Measurements from ENCODE around the gene CENPV.
A peak's percentile ranks its signal among the peaks of the same experiment; 100 is the strongest.
"Not testable (repeated sequence)": the region's sequence is repeated elsewhere in the genome, so short reads cannot be mapped to it uniquely, and the experiment has no call there.

The CENPV gene

DNA sequence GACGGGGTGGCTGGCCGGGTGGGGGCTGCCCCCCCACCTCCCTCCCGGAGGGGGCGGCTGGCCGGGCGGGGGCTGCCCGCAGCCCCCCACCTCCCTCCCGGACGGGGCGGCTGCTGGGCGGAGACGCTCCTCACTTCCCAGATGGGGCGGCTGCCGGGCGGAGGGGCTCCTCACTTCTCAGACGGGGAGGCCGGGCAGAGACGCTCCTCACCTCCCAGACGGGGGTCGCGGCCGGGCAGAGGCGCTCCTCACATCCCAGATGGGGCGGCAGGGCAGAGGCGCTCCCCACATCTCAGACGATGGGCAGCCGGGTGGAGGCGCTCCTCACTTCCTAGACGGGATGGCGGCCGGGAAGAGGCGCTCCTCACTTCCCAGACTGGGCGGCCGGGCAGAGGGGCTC lies 41.2 kb downstream of the CENPV start:
- not testable (repeated sequence) for H4K8ac ChIP-seq (ENCODE audit: low read length); H3K4ac ChIP-seq (ENCODE audit: low read depth in 1 of 2, low read length in 2 of 2); DNase-seq; H2BK15ac ChIP-seq (ENCODE audit: low read depth, poor library complexity, severe bottlenecking); H3K9me3 ChIP-seq (ENCODE audit: control insufficient read depth, low read length); H3K9ac ChIP-seq (ENCODE audit: low read length); H2AFZ ChIP-seq (ENCODE audit: low read depth, low read length); H4K91ac ChIP-seq (ENCODE audit: low read length); H3K79me1 ChIP-seq (replicated peaks; ENCODE audit: low read length, poor library complexity, severe bottlenecking); H3K23ac ChIP-seq (ENCODE audit: low read length in 2 of 2); H3K4me2 ChIP-seq (ENCODE audit: low read length, poor library complexity, severe bottlenecking); H3K27ac ChIP-seq (ENCODE audit: low read length, poor library complexity, severe bottlenecking); H2BK12ac ChIP-seq (ENCODE audit: low read length in 2 of 2); H2BK120ac ChIP-seq (ENCODE audit: low read depth, low read length); H3K14ac ChIP-seq (ENCODE audit: low read length in 2 of 2); H2BK5ac ChIP-seq (ENCODE audit: low read depth, low read length, poor library complexity, severe bottlenecking); H3K18ac ChIP-seq (ENCODE audit: low read depth in 1 of 2, low read length in 2 of 2); H3K27me3 ChIP-seq (ENCODE audit: control insufficient read depth in 1 of 2, insufficient read depth in 1 of 2, low read length in 2 of 2); H3K4me3 ChIP-seq (ENCODE audit: insufficient read depth in 1 of 2, low read depth in 1 of 2, low read length in 2 of 2); H2AK5ac ChIP-seq (ENCODE audit: low read length, severe bottlenecking)
- peaks cover 14% of the 10 kb centered on the region for H3K4me1 ChIP-seq (ENCODE audit: control insufficient read depth, insufficient read depth, low read depth, low read length)
- H3K36me3 ChIP-seq (ENCODE audit: control insufficient read depth in 1 of 2, insufficient read depth in 2 of 2, low read depth in 1 of 2, low read length in 2 of 2) = peaks cover 11 to 17% of the 10 kb centered on the region in 2 experiments
- WGBS = 98% methylated on average over 29 of the region's 34 CpGs

DNA sequence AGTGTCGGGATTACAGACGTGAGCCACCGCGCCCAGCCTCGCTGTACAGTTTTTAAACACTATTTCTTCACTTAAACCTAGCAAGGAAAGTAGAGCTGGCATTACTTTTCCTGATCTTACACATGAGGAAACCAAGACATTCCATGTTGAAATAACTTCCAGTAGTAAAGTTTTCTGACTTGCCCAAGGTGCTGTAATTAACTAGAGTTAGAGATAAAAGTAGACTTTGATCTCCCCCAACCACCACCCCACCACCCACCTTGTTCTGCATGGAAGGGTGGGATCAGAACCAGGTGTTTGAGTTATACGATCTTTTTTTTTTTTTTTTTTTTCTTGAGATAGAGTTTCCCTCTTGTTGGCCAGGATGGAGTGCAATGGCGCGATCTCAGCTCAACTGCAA lies 47.1 kb downstream of the CENPV start:
- Histone ChIP-seq H2BK120ac (ENCODE audit: low read depth, low read length) (no peak overlapping the region), H3K36me3 (ENCODE audit: control insufficient read depth in 1 of 2, insufficient read depth in 2 of 2, low read depth in 1 of 2, low read length in 2 of 2) (peaks cover 15% of the 10 kb centered on the region in 2 experiments), H3K18ac (ENCODE audit: low read depth in 1 of 2, low read length in 2 of 2) (no peak overlapping the region), H2BK15ac (ENCODE audit: low read depth, poor library complexity, severe bottlenecking) (no peak overlapping the region), H3K27me3 (ENCODE audit: control insufficient read depth in 1 of 2, insufficient read depth in 1 of 2, low read length in 2 of 2) (no peaks in the 10 kb centered on the region), H3K79me1 (replicated peaks; ENCODE audit: low read length, poor library complexity, severe bottlenecking) (no peaks in the 10 kb centered on the region), H2AK5ac (ENCODE audit: low read length, severe bottlenecking) (no peak overlapping the region), H3K4me1 (ENCODE audit: control insufficient read depth, insufficient read depth, low read depth, low read length) (peaks cover 3% of the 10 kb centered on the region), H4K91ac (ENCODE audit: low read length) (no peak overlapping the region), H3K4me2 (ENCODE audit: low read length, poor library complexity, severe bottlenecking) (no peak overlapping the region), H3K27ac (ENCODE audit: low read length, poor library complexity, severe bottlenecking) (no peak overlapping the region), H2BK12ac (ENCODE audit: low read length in 2 of 2) (no peak overlapping the region), H3K4ac (ENCODE audit: low read depth in 1 of 2, low read length in 2 of 2) (no peak overlapping the region), H3K9ac (ENCODE audit: low read length) (no peak overlapping the region), H2BK5ac (ENCODE audit: low read depth, low read length, poor library complexity, severe bottlenecking) (no peak overlapping the region), H2AFZ (ENCODE audit: low read depth, low read length) (no peak overlapping the region), H3K23ac (ENCODE audit: low read length in 2 of 2) (no peak overlapping the region), H3K9me3 (ENCODE audit: control insufficient read depth, low read length) (no peaks in the 10 kb centered on the region), H4K8ac (ENCODE audit: low read length) (no peak overlapping the region), H3K4me3 (ENCODE audit: insufficient read depth in 1 of 2, low read depth in 1 of 2, low read length in 2 of 2) (no peak overlapping the region), H3K14ac (ENCODE audit: low read length in 2 of 2) (no peak overlapping the region)
- WGBS = 97% methylated on average over 7 of the region's 8 CpGs
- no peak for DNase-seq

DNA sequence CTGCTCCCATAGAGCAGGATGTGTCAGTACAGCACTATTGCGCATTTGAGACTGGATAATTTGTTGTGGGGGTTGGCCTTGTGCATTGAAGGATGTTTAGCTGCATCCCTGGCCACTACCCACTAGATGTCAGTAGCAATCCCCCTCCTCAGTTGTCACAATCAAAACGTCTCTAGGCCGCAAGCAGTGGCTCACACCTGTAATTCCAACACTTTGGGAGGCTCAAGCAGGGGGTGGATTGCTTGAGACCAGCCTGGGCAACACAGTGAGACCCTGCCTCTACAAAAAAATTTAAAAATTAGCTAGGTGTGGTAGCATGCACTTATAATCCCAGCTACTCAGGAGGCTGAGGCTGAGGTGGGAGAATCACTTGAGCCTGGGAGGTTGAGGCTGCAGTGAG lies 48.4 kb downstream of the CENPV start:
- Histone ChIP-seq H3K4me3 (ENCODE audit: insufficient read depth in 1 of 2, low read depth in 1 of 2, low read length in 2 of 2) (no peak overlapping the region), H2BK12ac (ENCODE audit: low read length in 2 of 2) (no peak overlapping the region), H3K9me3 (ENCODE audit: control insufficient read depth, low read length) (no peaks in the 10 kb centered on the region), H2BK5ac (ENCODE audit: low read depth, low read length, poor library complexity, severe bottlenecking) (no peak overlapping the region), H3K79me1 (replicated peaks; ENCODE audit: low read length, poor library complexity, severe bottlenecking) (no peaks in the 10 kb centered on the region), H3K18ac (ENCODE audit: low read depth in 1 of 2, low read length in 2 of 2) (no peak overlapping the region), H3K9ac (ENCODE audit: low read length) (no peak overlapping the region), H3K23ac (ENCODE audit: low read length in 2 of 2) (no peak overlapping the region), H3K4me2 (ENCODE audit: low read length, poor library complexity, severe bottlenecking) (no peak overlapping the region), H2BK15ac (ENCODE audit: low read depth, poor library complexity, severe bottlenecking) (no peak overlapping the region), H2AFZ (ENCODE audit: low read depth, low read length) (no peak overlapping the region), H3K36me3 (ENCODE audit: control insufficient read depth in 1 of 2, insufficient read depth in 2 of 2, low read depth in 1 of 2, low read length in 2 of 2) (peaks cover 12 to 18% of the 10 kb centered on the region in 2 experiments), H2AK5ac (ENCODE audit: low read length, severe bottlenecking) (no peak overlapping the region), H2BK120ac (ENCODE audit: low read depth, low read length) (no peak overlapping the region), H3K27me3 (ENCODE audit: control insufficient read depth in 1 of 2, insufficient read depth in 1 of 2, low read length in 2 of 2) (no peaks in the 10 kb centered on the region), H3K4ac (ENCODE audit: low read depth in 1 of 2, low read length in 2 of 2) (no peak overlapping the region), H3K27ac (ENCODE audit: low read length, poor library complexity, severe bottlenecking) (no peak overlapping the region), H3K4me1 (ENCODE audit: control insufficient read depth, insufficient read depth, low read depth, low read length) (peaks cover 3% of the 10 kb centered on the region), H4K8ac (ENCODE audit: low read length) (no peak overlapping the region), H4K91ac (ENCODE audit: low read length) (no peak overlapping the region), H3K14ac (ENCODE audit: low read length in 2 of 2) (no peak overlapping the region)
- DNase-seq = peak; percentile 69
- 55% methylated on average over 2 of the region's 3 CpGs for WGBS

DNA sequence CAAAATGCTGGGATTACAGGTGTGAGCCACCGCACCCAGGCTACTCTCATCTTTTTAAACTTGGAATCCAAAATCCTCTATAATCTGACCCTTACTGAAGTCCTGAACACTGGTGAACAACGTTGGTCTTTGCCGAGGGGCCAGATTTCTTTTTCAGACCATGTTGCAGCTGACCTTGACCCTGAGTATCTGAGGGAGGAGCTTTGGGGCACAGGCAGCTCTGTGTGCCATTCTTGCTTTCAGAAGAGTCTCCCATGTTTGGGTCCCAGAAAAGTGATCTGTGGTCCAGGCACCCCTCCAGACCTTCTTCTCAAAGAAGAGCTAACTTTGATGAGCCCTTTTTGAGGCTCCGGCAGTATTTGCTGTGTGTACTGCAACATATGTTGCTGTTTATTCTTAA lies 50.4 kb downstream of the CENPV start:
- no peak overlapping the region for H3K4ac ChIP-seq (ENCODE audit: low read depth in 1 of 2, low read length in 2 of 2)
- H3K9ac ChIP-seq (ENCODE audit: low read length) = no peak overlapping the region
- no peak overlapping the region for H2BK15ac ChIP-seq (ENCODE audit: low read depth, poor library complexity, severe bottlenecking)
- peak overlapping the region in 1 of 2 experiments; percentile 37 for H3K18ac ChIP-seq (ENCODE audit: low read depth in 1 of 2, low read length in 2 of 2)
- H2AK5ac ChIP-seq (ENCODE audit: low read length, severe bottlenecking) = no peak overlapping the region
- H3K23ac ChIP-seq (ENCODE audit: low read length in 2 of 2) = no peak overlapping the region
- no peaks in the 10 kb centered on the region for H3K79me1 ChIP-seq (replicated peaks; ENCODE audit: low read length, poor library complexity, severe bottlenecking)
- peak overlapping the region; percentile 3 for H2BK120ac ChIP-seq (ENCODE audit: low read depth, low read length)
- no peak for DNase-seq
- H2BK12ac ChIP-seq (ENCODE audit: low read length in 2 of 2) = no peak overlapping the region
- no peak overlapping the region for H3K27ac ChIP-seq (ENCODE audit: low read length, poor library complexity, severe bottlenecking)
- no peak overlapping the region for H4K91ac ChIP-seq (ENCODE audit: low read length)
- no peak overlapping the region for H4K8ac ChIP-seq (ENCODE audit: low read length)
- no peak overlapping the region for H2AFZ ChIP-seq (ENCODE audit: low read depth, low read length)
- H3K14ac ChIP-seq (ENCODE audit: low read length in 2 of 2) = no peak overlapping the region
- H3K36me3 ChIP-seq (ENCODE audit: control insufficient read depth in 1 of 2, insufficient read depth in 2 of 2, low read depth in 1 of 2, low read length in 2 of 2) = peaks cover 12 to 22% of the 10 kb centered on the region in 2 experiments
- H3K27me3 ChIP-seq (ENCODE audit: control insufficient read depth in 1 of 2, insufficient read depth in 1 of 2, low read length in 2 of 2) = no peaks in the 10 kb centered on the region
- no peak overlapping the region for H3K4me3 ChIP-seq (ENCODE audit: insufficient read depth in 1 of 2, low read depth in 1 of 2, low read length in 2 of 2)
- peaks cover 4% of the 10 kb centered on the region for H3K4me1 ChIP-seq (ENCODE audit: control insufficient read depth, insufficient read depth, low read depth, low read length)
- WGBS = 77% methylated on average over 4 of the region's 4 CpGs
- no peak overlapping the region for H2BK5ac ChIP-seq (ENCODE audit: low read depth, low read length, poor library complexity, severe bottlenecking)
- no peaks in the 10 kb centered on the region for H3K9me3 ChIP-seq (ENCODE audit: control insufficient read depth, low read length)
- no peak overlapping the region for H3K4me2 ChIP-seq (ENCODE audit: low read length, poor library complexity, severe bottlenecking)
